NCI-H146 treated with DMSO at 0.1 percent for 48 hours (cell line): ENCODE measurements around the gene PARP4.
"Not testable (repeated sequence)": the region's sequence is repeated elsewhere in the genome, so short reads cannot be mapped to it uniquely, and the experiment has no call there.

Experiments used
- DNase-seq: peaks from one replicate; lab custom pipeline; 2025; ENCODE audit not compliant: unreplicated experiment; lab: John Stamatoyannopoulos, UW

The PARP4 gene

GRCh38 chr13:24512197-24512907 lies at the start of gene PARP4:
Gene PARP4, minus strand, starts transcription at chr13:24512778. Its CDS starts 9,002 bp downstream, at chr13:24503776.
- peak; percentile 56 for DNase-seq

GRCh38 chr13:24560579-24561187 lies 48.1 kb upstream of the PARP4 start:
- DNase-seq: not testable (repeated sequence)

- DNase-seq: not testable (repeated sequence)
These were observed 47.0 kb upstream of the PARP4 start for GRCh38 chr13:24559431-24560218.

GRCh38 chr13:24557081-24557480 lies 44.5 kb upstream of the PARP4 start:
- DNase-seq: no peak

- DNase-seq: not testable (repeated sequence)
These were observed 41.3 kb upstream of the PARP4 start for GRCh38 chr13:24553892-24554291.

GRCh38 chr13:24541476-24542352 lies 29.1 kb upstream of the PARP4 start:
- DNase-seq: not testable (repeated sequence)

- no peak for DNase-seq
These were observed 28.5 kb upstream of the PARP4 start for GRCh38 chr13:24541127-24541475.

- DNase-seq: no peak
These were observed 27.9 kb upstream of the PARP4 start for GRCh38 chr13:24540236-24541126.

- DNase-seq: no peak
These were observed 27.1 kb upstream of the PARP4 start for GRCh38 chr13:24539500-24540165.

GRCh38 chr13:24529478-24529877 lies 16.9 kb upstream of the PARP4 start:
- DNase-seq: no peak

- no peak for DNase-seq
These were observed 16.3 kb upstream of the PARP4 start for GRCh38 chr13:24528816-24529398.

- no peak for DNase-seq
These were observed 14.7 kb upstream of the PARP4 start for GRCh38 chr13:24527266-24527775.

- no peak for DNase-seq
These were observed 8.2 kb upstream of the PARP4 start for GRCh38 chr13:24520733-24521132.

- no peak for DNase-seq
These were observed 4.3 kb upstream of the PARP4 start for GRCh38 chr13:24516919-24517318.

GRCh38 chr13:24512908-24513213 lies 283 bp upstream of the PARP4 start:
- no peak for DNase-seq

GRCh38 chr13:24511816-24512196 lies 772 bp downstream of the PARP4 start:
- DNase-seq: no peak

GRCh38 chr13:24511019-24511815 lies 1.4 kb downstream of the PARP4 start:
- no peak for DNase-seq

- DNase-seq: no peak
These were observed 5.8 kb downstream of the PARP4 start for GRCh38 chr13:24506698-24507335.
